Neural progenitor cell (in vitro differentiated cells): ENCODE measurements around the gene HMCN1. TPM values are rescaled to one million over a fixed set of nuclear protein-coding genes. Genes with fewer than 3 reads are reported as not detected.

Experiments
- DNase-seq: peaks from one replicate; pipeline ENCODE4 v3.0.0-alpha.2; 2016; ENCODE audit warnings: low spot score
- H2AFZ ChIP-seq: fragments of 200-600 bp; sonication (generic); replicated peaks from 2 replicates; pipeline ENCODE4 v1.6.1; 2016; ENCODE audit warnings: antibody characterized with exemption
- H3F3A ChIP-seq: fragments of 200-600 bp; sonication (generic); 2 replicates; pipeline ENCODE4 v1.6.1; 2016; ENCODE audit warnings: antibody characterized with exemption, low read depth
- H3K27ac ChIP-seq: fragments of 200-600 bp; sonication (generic); 2 replicates; pipeline ENCODE4 v1.5.1; 2016; ENCODE audit warnings: mild to moderate bottlenecking
- H3K27me3 ChIP-seq: fragments of 200-600 bp; sonication (generic); 2 replicates; pipeline ENCODE4 v1.6.1; 2016; ENCODE audit warnings: mild to moderate bottlenecking, moderate library complexity
- H3K36me3 ChIP-seq: fragments of 200-600 bp; sonication (generic); 2 replicates; pipeline ENCODE4 v1.5.1; 2016
- H3K4me1 ChIP-seq: fragments of 200-600 bp; sonication (generic); 2 replicates; pipeline ENCODE4 v1.6.1; 2016; ENCODE audit warnings: mixed run types
- H3K4me2 ChIP-seq: fragments of 200-600 bp; sonication (generic); 2 replicates; pipeline ENCODE4 v1.6.1; 2016
- H3K4me3 ChIP-seq: fragments of 200-600 bp; sonication (generic); 2 replicates; pipeline ENCODE4 v1.5.1; 2016
- H3K79me2 ChIP-seq: fragments of 200-600 bp; sonication (generic); 2 replicates; pipeline ENCODE4 v1.6.1; 2016; ENCODE audit warnings: low read depth
- H3K9ac ChIP-seq: fragments of 200-600 bp; sonication (generic); 2 replicates; pipeline ENCODE4 v1.6.1; 2016
- H3K9me3 ChIP-seq: fragments of 200-600 bp; sonication (generic); 2 replicates; pipeline ENCODE4 v1.5.1; 2016; ENCODE audit warnings: low read depth
- H4K20me1 ChIP-seq: fragments of 200-600 bp; sonication (generic); 2 replicates; pipeline ENCODE4 v1.6.1; 2016; ENCODE audit warnings: low read depth
- H3K27ac Mint-ChIP-seq: 3 replicates; pipeline ENCODE4 v1.8.0; 2021; ENCODE audit warnings: mixed read lengths
- H3K27me3 Mint-ChIP-seq: 2 replicates; pipeline ENCODE4 v1.8.0; 2022; ENCODE audit warnings: low read depth, mild to moderate bottlenecking, inconsistent platforms, moderate library complexity, mixed read lengths; ENCODE audit not compliant: insufficient read depth
- H3K36me3 Mint-ChIP-seq: 3 replicates; pipeline ENCODE4 v1.8.0; 2021; ENCODE audit warnings: mixed read lengths
- H3K4me1 Mint-ChIP-seq: 3 replicates; pipeline ENCODE4 v1.8.0; 2021; ENCODE audit warnings: mixed read lengths
- H3K4me3 Mint-ChIP-seq: 3 replicates; pipeline ENCODE4 v1.8.0; 2021; ENCODE audit warnings: mild to moderate bottlenecking, moderate library complexity, mixed read lengths
- H3K9me3 Mint-ChIP-seq: 3 replicates; pipeline ENCODE4 v1.8.0; 2020; ENCODE audit warnings: mixed read lengths
- CTCF ChIP-seq: fragments of 200-600 bp; sonication (generic); IDR thresholded peaks from 2 replicates; pipeline ENCODE4 v1.5.1; 2017; ENCODE audit warnings: antibody characterized with exemption, mild to moderate bottlenecking
- EZH2 ChIP-seq: fragments of 200-600 bp; sonication (generic); IDR thresholded peaks from 2 replicates; pipeline ENCODE4 v1.6.1; 2017; ENCODE audit warnings: antibody characterized with exemption, mild to moderate bottlenecking, moderate library complexity
- EZH2phosphoT487 ChIP-seq: fragments of 200-600 bp; sonication (generic); IDR thresholded peaks from 2 replicates; pipeline ENCODE4 v1.6.1; 2017; ENCODE audit warnings: antibody characterized with exemption
- total RNA-seq: library from RNA; depleted of rRNA; stranded (reverse); fragments of >200 nt; gene quantifications from 2 replicates; pipeline ENCODE4 v1.2.3, GENCODE V29; 2015; ENCODE audit warnings: low replicate concordance

The HMCN1 gene
- total RNA-seq, 1 donor from 2014 or later: 26.4 TPM

- TF ChIP-seq EZH2 (no peak), CTCF (no peak), EZH2phosphoT487 (no peak)
- H3K9ac ChIP-seq: no peak overlapping the region
- Mint-ChIP-seq H3K27ac (no peak overlapping the region), H3K4me3 (no peak overlapping the region), H3K9me3 (no peaks in the 10 kb centered on the region), H3K27me3 (peaks cover 4% of the 10 kb centered on the region), H3K4me1 (peaks cover 8% of the 10 kb centered on the region), H3K36me3 (no peaks in the 10 kb centered on the region)
- no peak overlapping the region for H3K4me2 ChIP-seq
- no peaks in the 10 kb centered on the region for H3K27me3 ChIP-seq
- no peaks in the 10 kb centered on the region for H3K4me1 ChIP-seq
- H3K36me3 ChIP-seq: no peaks in the 10 kb centered on the region
- H3K79me2 ChIP-seq: no peaks in the 10 kb centered on the region
- no peak overlapping the region for H2AFZ ChIP-seq
- no peaks in the 10 kb centered on the region for H4K20me1 ChIP-seq
- no peak overlapping the region for H3K27ac ChIP-seq
- H3K9me3 ChIP-seq: no peaks in the 10 kb centered on the region
- H3K4me3 ChIP-seq: no peak overlapping the region
- H3F3A ChIP-seq: no peaks in the 10 kb centered on the region
- DNase-seq: no peak
These were observed 222.7 kb downstream of the HMCN1 start for GRCh38 chr1:185956881-185957280.

GRCh38 chr1:185957441-185958363, 223.5 kb downstream of the HMCN1 start:
- H3K9ac ChIP-seq: no peak overlapping the region
- H4K20me1 ChIP-seq: no peaks in the 10 kb centered on the region
- H3K9me3 ChIP-seq: no peaks in the 10 kb centered on the region
- DNase-seq: no peak
- Mint-ChIP-seq H3K4me1 (peaks cover 8% of the 10 kb centered on the region), H3K27ac (no peak overlapping the region), H3K27me3 (peaks cover 4% of the 10 kb centered on the region), H3K9me3 (no peaks in the 10 kb centered on the region), H3K4me3 (no peak overlapping the region), H3K36me3 (no peaks in the 10 kb centered on the region)
- no peak overlapping the region for H3K4me2 ChIP-seq
- H3K79me2 ChIP-seq: no peaks in the 10 kb centered on the region
- H3K4me3 ChIP-seq: no peak overlapping the region
- H3K27me3 ChIP-seq: no peaks in the 10 kb centered on the region
- H3F3A ChIP-seq: no peaks in the 10 kb centered on the region
- TF ChIP-seq EZH2phosphoT487 (no peak), EZH2 (no peak), CTCF (no peak)
- H3K36me3 ChIP-seq: no peaks in the 10 kb centered on the region
- no peak overlapping the region for H2AFZ ChIP-seq
- H3K27ac ChIP-seq: no peak overlapping the region
- H3K4me1 ChIP-seq: no peaks in the 10 kb centered on the region

GRCh38 chr1:185960422-185961321, 226.5 kb downstream of the HMCN1 start:
- H3K27me3 Mint-ChIP-seq: no peaks in the 10 kb centered on the region
- no peaks in the 10 kb centered on the region for H3K36me3 Mint-ChIP-seq
- DNase-seq: peak; percentile 7
- no peak for TF ChIP-seq CTCF
- no peak for TF ChIP-seq EZH2phosphoT487
- TF ChIP-seq EZH2: no peak
- Histone ChIP-seq H4K20me1 (no peaks in the 10 kb centered on the region), H3F3A (no peaks in the 10 kb centered on the region), H2AFZ (no peak overlapping the region), H3K9me3 (no peaks in the 10 kb centered on the region), H3K4me2 (no peak overlapping the region), H3K36me3 (no peaks in the 10 kb centered on the region), H3K4me1 (peaks cover 9% of the 10 kb centered on the region), H3K79me2 (no peaks in the 10 kb centered on the region), H3K4me3 (no peak overlapping the region), H3K27ac (no peak overlapping the region), H3K9ac (no peak overlapping the region), H3K27me3 (no peaks in the 10 kb centered on the region)
- no peaks in the 10 kb centered on the region for H3K9me3 Mint-ChIP-seq
- peaks cover 12% of the 10 kb centered on the region for H3K4me1 Mint-ChIP-seq
- H3K27ac Mint-ChIP-seq: no peak overlapping the region
- H3K4me3 Mint-ChIP-seq: no peak overlapping the region
